ENCODE measurements around the gene GATAD2B.

DNA sequence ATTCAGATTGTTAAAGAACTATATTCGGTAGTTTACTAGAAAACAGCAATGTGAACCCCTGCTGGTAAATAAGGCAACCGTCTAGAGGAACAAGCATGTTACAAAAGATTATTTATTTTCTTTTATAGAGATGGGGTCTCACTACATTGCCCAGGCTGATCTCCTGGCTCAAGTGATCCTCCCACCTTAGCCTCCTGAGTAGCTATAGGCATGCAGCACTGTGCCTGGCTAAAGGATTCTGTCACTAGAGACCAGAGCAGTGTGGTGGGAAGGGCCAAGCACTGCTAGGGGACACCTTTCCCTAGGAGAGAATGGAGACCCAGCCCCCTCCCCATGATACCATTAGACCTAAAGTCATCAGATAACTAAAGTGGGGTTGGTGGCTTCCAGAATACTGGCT is 118.7 kb downstream of the GATAD2B start:
- TF ChIP-seq, protein P1, sequence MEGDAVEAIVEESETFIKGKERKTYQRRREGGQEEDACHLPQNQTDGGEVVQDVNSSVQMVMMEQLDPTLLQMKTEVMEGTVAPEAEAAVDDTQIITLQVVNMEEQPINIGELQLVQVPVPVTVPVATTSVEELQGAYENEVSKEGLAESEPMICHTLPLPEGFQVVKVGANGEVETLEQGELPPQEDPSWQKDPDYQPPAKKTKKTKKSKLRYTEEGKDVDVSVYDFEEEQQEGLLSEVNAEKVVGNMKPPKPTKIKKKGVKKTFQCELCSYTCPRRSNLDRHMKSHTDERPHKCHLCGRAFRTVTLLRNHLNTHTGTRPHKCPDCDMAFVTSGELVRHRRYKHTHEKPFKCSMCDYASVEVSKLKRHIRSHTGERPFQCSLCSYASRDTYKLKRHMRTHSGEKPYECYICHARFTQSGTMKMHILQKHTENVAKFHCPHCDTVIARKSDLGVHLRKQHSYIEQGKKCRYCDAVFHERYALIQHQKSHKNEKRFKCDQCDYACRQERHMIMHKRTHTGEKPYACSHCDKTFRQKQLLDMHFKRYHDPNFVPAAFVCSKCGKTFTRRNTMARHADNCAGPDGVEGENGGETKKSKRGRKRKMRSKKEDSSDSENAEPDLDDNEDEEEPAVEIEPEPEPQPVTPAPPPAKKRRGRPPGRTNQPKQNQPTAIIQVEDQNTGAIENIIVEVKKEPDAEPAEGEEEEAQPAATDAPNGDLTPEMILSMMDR (IDR thresholded peaks at IDR 0.05): no peak
- no peak for TF ChIP-seq POLR2A (IDR thresholded peaks at IDR 0.05)
- TF ChIP-seq POLR2AphosphoS5 (IDR thresholded peaks at IDR 0.05): no peak
- no peak for TF ChIP-seq EP300 (IDR thresholded peaks at IDR 0.05; ENCODE audit: low read depth)
